GM08714 (cell line): Measurements from ENCODE around the gene LYL1.
A peak's percentile ranks its signal among the peaks of the same experiment; 100 is the strongest.

ENCODE experiments used
- H3K4me3 ChIP-seq: fragments of 200-500 bp; sonication (Bioruptor generic); 2 replicates; pipeline ENCODE4 v1.5.1; 2014; ENCODE audit warnings: mild to moderate bottlenecking, low read length, inconsistent platforms
- ZNF274 ChIP-seq: IDR thresholded peaks from 2 replicates; pipeline ENCODE4 v1.6.1; 2012; ENCODE audit warnings: mild to moderate bottlenecking, low read depth, low read length

Gene LYL1

GRCh38 chr19:13104848-13105711, 2.4 kb upstream of the LYL1 start:
- no peak for TF ChIP-seq ZNF274
- peak overlapping the region; percentile 51; the same call in 1 of the 2 replicates for H3K4me3 ChIP-seq

GRCh38 chr19:13104360-13104847, 1.7 kb upstream of the LYL1 start:
- H3K4me3 ChIP-seq, result peak overlapping the region; percentile 51; the same call in 1 of the 2 replicates
- TF ChIP-seq ZNF274, result no peak

- TF ChIP-seq ZNF274, result no peak
- peak overlapping the region; percentile 51; the same call in 1 of the 2 replicates for H3K4me3 ChIP-seq
Observed at GRCh38 chr19:13103581-13104359, 1.1 kb upstream of the LYL1 start.

- no peak for TF ChIP-seq ZNF274
- H3K4me3 ChIP-seq, result peak overlapping the region; percentile 58; the same call in 1 of the 2 replicates
Observed at GRCh38 chr19:13102416-13102665, 317 bp downstream of the LYL1 start.

- TF ChIP-seq ZNF274, result no peak
- H3K4me3 ChIP-seq, result peak overlapping the region; percentile 58; the same call in 1 of the 2 replicates
Observed at GRCh38 chr19:13101590-13102415, 855 bp downstream of the LYL1 start.

GRCh38 chr19:13100841-13101589, 1.6 kb downstream of the LYL1 start:
- no peak for TF ChIP-seq ZNF274
- peak overlapping the region; percentile 58; the same call in 1 of the 2 replicates for H3K4me3 ChIP-seq

- H3K4me3 ChIP-seq, result no peak overlapping the region; the same call in 1 of the 2 replicates
- no peak for TF ChIP-seq ZNF274
Observed at GRCh38 chr19:13100031-13100588, 2.5 kb downstream of the LYL1 start.

GRCh38 chr19:13099073-13099999, 3.3 kb downstream of the LYL1 start:
- TF ChIP-seq ZNF274, result no peak
- peak overlapping the region; percentile 9; the same call in 1 of the 2 replicates for H3K4me3 ChIP-seq

GRCh38 chr19:13098277-13099072, 4.2 kb downstream of the LYL1 start:
- no peak overlapping the region for H3K4me3 ChIP-seq
- TF ChIP-seq ZNF274, result no peak

- no peak overlapping the region for H3K4me3 ChIP-seq
- no peak for TF ChIP-seq ZNF274
Observed at GRCh38 chr19:13097463-13098258, 5.0 kb downstream of the LYL1 start.

GRCh38 chr19:13097033-13097462, 5.6 kb downstream of the LYL1 start:
- TF ChIP-seq ZNF274, result no peak
- H3K4me3 ChIP-seq, result no peak overlapping the region
